Endodermal cell (in vitro differentiated cells): ENCODE results near the gene ZNF358. TPM values are rescaled to one million over a fixed set of nuclear protein-coding genes. Genes with fewer than 3 reads are reported as not detected.

Experiments
- DNase-seq: peaks from one replicate; pipeline ENCODE4 v3.0.0-alpha.2; 2017
- H3K27ac ChIP-seq: 2 replicates; pipeline ENCODE4 v1.5.1; 2013; ENCODE audit warnings: mild to moderate bottlenecking, low read depth, low read length, moderate library complexity
- H3K27me3 ChIP-seq: 2 replicates; pipeline ENCODE4 v1.6.1; 2013; ENCODE audit warnings: mild to moderate bottlenecking, low read length, moderate library complexity; ENCODE audit not compliant: insufficient read depth, control insufficient read depth, poor library complexity, severe bottlenecking
- H3K36me3 ChIP-seq: 2 replicates; pipeline ENCODE4 v1.7.0; 2013; ENCODE audit warnings: mild to moderate bottlenecking, low read length, moderate library complexity; ENCODE audit not compliant: control insufficient read depth, insufficient read depth
- H3K4me1 ChIP-seq: one replicate; pipeline ENCODE4 v1.7.0; 2013; ENCODE audit warnings: low read length; ENCODE audit not compliant: control insufficient read depth, insufficient read depth
- H3K4me3 ChIP-seq: 2 replicates; pipeline ENCODE4 v1.5.1; 2013; ENCODE audit warnings: mild to moderate bottlenecking, low read length, moderate library complexity
- H3K9ac ChIP-seq: 2 replicates; pipeline ENCODE4 v1.6.1; 2013; ENCODE audit warnings: mild to moderate bottlenecking, low read length, moderate library complexity; ENCODE audit not compliant: poor library complexity, severe bottlenecking; ENCODE audit errors: extremely low read depth
- H3K9me3 ChIP-seq: 2 replicates; pipeline ENCODE4 v1.6.1; 2013; ENCODE audit warnings: mild to moderate bottlenecking, low read length, moderate library complexity; ENCODE audit not compliant: control insufficient read depth
- H3K27ac Mint-ChIP-seq: 2 replicates; pipeline ENCODE4 v1.8.0; 2020; ENCODE audit warnings: mixed read lengths
- H3K27me3 Mint-ChIP-seq: 2 replicates; pipeline ENCODE4 v1.8.0; 2021; ENCODE audit warnings: mild to moderate bottlenecking, mixed read lengths; ENCODE audit not compliant: insufficient read depth
- H3K36me3 Mint-ChIP-seq: 2 replicates; pipeline ENCODE4 v1.8.0; 2020; ENCODE audit warnings: low read depth, mixed read lengths
- H3K4me1 Mint-ChIP-seq: 2 replicates; pipeline ENCODE4 v1.8.0; 2020; ENCODE audit warnings: mixed read lengths
- H3K4me3 Mint-ChIP-seq: 2 replicates; pipeline ENCODE4 v1.8.0; 2020; ENCODE audit warnings: mild to moderate bottlenecking, moderate library complexity, mixed read lengths
- H3K9me3 Mint-ChIP-seq: 2 replicates; pipeline ENCODE4 v1.8.0; 2020; ENCODE audit warnings: mild to moderate bottlenecking, mixed read lengths
- WGBS, 2 experiments: methylation state at CpG; one replicate each; pipeline versions ENCODE4 v1.1.5 to v1.1.7; 2013; ENCODE audit warnings: missing lambda C conversion rate in 2 of 2, mixed read lengths in 1 of 2; ENCODE audit not compliant: insufficient coverage in 1 of 2, insufficient read length in 1 of 2; 5-methylcytosine and 5-hydroxymethylcytosine counted together
- total RNA-seq, 2 donors: library from RNA; stranded (reverse); fragmentation: NEBNext Ultra II Directional in 1 of 2; extraction: Animal tissue kit (Norgen Biotek cat#: 25700) in 1 of 2; gene quantifications; 2 replicates in 1 of 2; 3 replicates in 1 of 2; pipeline ENCODE4 v1.2.1, GENCODE V29; 2021
- TF ChIP-seq, protein P1 (sequence below): fragments of 200-600 bp; sonication (generic); conservative IDR thresholded peaks from 2 replicates; pipeline ENCODE4 v1.5.0; 2021; ENCODE audit warnings: antibody characterized with exemption, mild to moderate bottlenecking

ZNF358 gene
- total RNA-seq, 2 donors from 2014 or later, result 45.9 to 53.2 TPM

GRCh38 chr19:7489609-7490044 is 26.3 kb upstream of the ZNF358 start:
- no peaks in the 10 kb centered on the region for H3K9me3 Mint-ChIP-seq
- peak overlapping the region; percentile 93 for H3K27ac Mint-ChIP-seq
- H3K36me3 Mint-ChIP-seq, result no peaks in the 10 kb centered on the region
- peak; percentile 57 for DNase-seq
- peaks cover 7% of the 10 kb centered on the region for H3K4me1 ChIP-seq
- no peak overlapping the region for H3K27ac ChIP-seq
- H3K27me3 ChIP-seq, result no peaks in the 10 kb centered on the region
- peak overlapping the region; percentile 67 for H3K4me3 ChIP-seq
- WGBS, 2 experiments, result 86 to 87% methylated on average over 11 of the region's 11 CpGs
- H3K27me3 Mint-ChIP-seq, result no peaks in the 10 kb centered on the region
- peak overlapping the region; percentile 61 for H3K4me3 Mint-ChIP-seq
- peaks cover 7% of the 10 kb centered on the region for H3K4me1 Mint-ChIP-seq
- H3K9me3 ChIP-seq, result no peaks in the 10 kb centered on the region
- no peak overlapping the region for H3K9ac ChIP-seq
- TF ChIP-seq, protein P1, sequence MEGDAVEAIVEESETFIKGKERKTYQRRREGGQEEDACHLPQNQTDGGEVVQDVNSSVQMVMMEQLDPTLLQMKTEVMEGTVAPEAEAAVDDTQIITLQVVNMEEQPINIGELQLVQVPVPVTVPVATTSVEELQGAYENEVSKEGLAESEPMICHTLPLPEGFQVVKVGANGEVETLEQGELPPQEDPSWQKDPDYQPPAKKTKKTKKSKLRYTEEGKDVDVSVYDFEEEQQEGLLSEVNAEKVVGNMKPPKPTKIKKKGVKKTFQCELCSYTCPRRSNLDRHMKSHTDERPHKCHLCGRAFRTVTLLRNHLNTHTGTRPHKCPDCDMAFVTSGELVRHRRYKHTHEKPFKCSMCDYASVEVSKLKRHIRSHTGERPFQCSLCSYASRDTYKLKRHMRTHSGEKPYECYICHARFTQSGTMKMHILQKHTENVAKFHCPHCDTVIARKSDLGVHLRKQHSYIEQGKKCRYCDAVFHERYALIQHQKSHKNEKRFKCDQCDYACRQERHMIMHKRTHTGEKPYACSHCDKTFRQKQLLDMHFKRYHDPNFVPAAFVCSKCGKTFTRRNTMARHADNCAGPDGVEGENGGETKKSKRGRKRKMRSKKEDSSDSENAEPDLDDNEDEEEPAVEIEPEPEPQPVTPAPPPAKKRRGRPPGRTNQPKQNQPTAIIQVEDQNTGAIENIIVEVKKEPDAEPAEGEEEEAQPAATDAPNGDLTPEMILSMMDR, result no peak
- no peaks in the 10 kb centered on the region for H3K36me3 ChIP-seq

- Histone ChIP-seq H3K36me3 (no peaks in the 10 kb centered on the region), H3K4me1 (peaks cover 7% of the 10 kb centered on the region), H3K27ac (no peak overlapping the region), H3K27me3 (peaks cover 4% of the 10 kb centered on the region), H3K4me3 (no peak overlapping the region), H3K9me3 (no peaks in the 10 kb centered on the region), H3K9ac (no peak overlapping the region)
- Mint-ChIP-seq H3K27ac (no peak overlapping the region), H3K9me3 (no peaks in the 10 kb centered on the region), H3K36me3 (no peaks in the 10 kb centered on the region), H3K4me3 (no peak overlapping the region), H3K27me3 (peaks cover 13% of the 10 kb centered on the region), H3K4me1 (peaks cover 7% of the 10 kb centered on the region)
- DNase-seq, result no peak
- WGBS, 2 experiments, result 80 to 86% methylated on average over 1 to 4 of the region's 4 CpGs
- TF ChIP-seq, protein P1, result no peak
Measured at GRCh38 chr19:7492142-7492541, 23.8 kb upstream of the ZNF358 start.

DNA sequence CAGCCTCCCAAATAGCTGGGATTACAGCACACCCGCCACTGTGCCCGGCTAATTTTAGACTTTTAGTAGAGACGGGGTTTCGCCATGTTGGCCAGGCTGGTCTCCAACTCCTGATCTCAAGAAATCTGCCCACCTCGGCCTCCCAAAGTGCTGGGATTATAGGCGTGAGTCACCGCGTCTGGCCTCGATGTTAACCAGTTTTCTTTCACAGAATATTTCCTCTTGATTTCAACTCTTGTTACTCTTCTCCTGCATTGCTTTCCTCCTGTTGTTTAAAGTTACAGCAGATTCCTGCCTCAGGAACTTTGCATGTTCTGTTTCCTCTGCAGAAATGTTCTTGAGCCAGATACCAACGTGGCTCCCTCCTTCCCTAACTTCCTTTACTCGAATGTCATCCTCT is 23.3 kb upstream of the ZNF358 start:
- TF ChIP-seq, protein P1, result no peak
- peaks cover 5% of the 10 kb centered on the region for H3K27me3 ChIP-seq
- peaks cover 16% of the 10 kb centered on the region for H3K27me3 Mint-ChIP-seq
- no peaks in the 10 kb centered on the region for H3K9me3 ChIP-seq
- H3K27ac ChIP-seq, result no peak overlapping the region
- H3K36me3 ChIP-seq, result no peaks in the 10 kb centered on the region
- H3K27ac Mint-ChIP-seq, result no peak overlapping the region
- H3K4me1 ChIP-seq, result peaks cover 7% of the 10 kb centered on the region
- no peaks in the 10 kb centered on the region for H3K36me3 Mint-ChIP-seq
- no peak overlapping the region for H3K4me3 ChIP-seq
- H3K4me3 Mint-ChIP-seq, result no peak overlapping the region
- DNase-seq, result no peak
- H3K9ac ChIP-seq, result no peak overlapping the region
- peaks cover 7% of the 10 kb centered on the region for H3K4me1 Mint-ChIP-seq
- no peaks in the 10 kb centered on the region for H3K9me3 Mint-ChIP-seq
- WGBS, 2 experiments, result 85 to 86% methylated on average over 11 of the region's 11 CpGs
